ENCODE results near the gene MYL5.
"Not testable (repeated sequence)": the region's sequence is repeated elsewhere in the genome, so short reads cannot be mapped to it uniquely, and the experiment has no call there.

Gene MYL5

GRCh38 chr4:689723-690122 lies 15.4 kb downstream of the MYL5 start:
- H3K27me3 Mint-ChIP-seq: peaks cover 7% of the 10 kb centered on the region
- no peak for ATAC-seq
- no peaks in the 10 kb centered on the region for H3K4me1 Mint-ChIP-seq
- H3K36me3 Mint-ChIP-seq (ENCODE audit: low read depth): no peaks in the 10 kb centered on the region
- no peak overlapping the region for H3K4me3 Mint-ChIP-seq
- no peaks in the 10 kb centered on the region for H3K9me3 Mint-ChIP-seq
- no peak for DNase-seq
- no peak overlapping the region for H3K27ac Mint-ChIP-seq

- Mint-ChIP-seq H3K4me1 (no peaks in the 10 kb centered on the region), H3K27ac (no peak overlapping the region), H3K27me3 (peaks cover 3% of the 10 kb centered on the region), H3K36me3 (ENCODE audit: low read depth) (no peaks in the 10 kb centered on the region), H3K4me3 (no peak overlapping the region), H3K9me3 (no peaks in the 10 kb centered on the region)
- no peak for ATAC-seq
- no peak for DNase-seq
These were observed 18.6 kb downstream of the MYL5 start for GRCh38 chr4:692771-693554.

GRCh38 chr4:694341-694940 lies 20.1 kb downstream of the MYL5 start:
- not testable (repeated sequence) for H3K27ac Mint-ChIP-seq; H3K36me3 Mint-ChIP-seq (ENCODE audit: low read depth); H3K4me3 Mint-ChIP-seq; H3K9me3 Mint-ChIP-seq; DNase-seq; H3K27me3 Mint-ChIP-seq; ATAC-seq; H3K4me1 Mint-ChIP-seq

- Mint-ChIP-seq H3K27ac (no peak overlapping the region), H3K4me3 (no peak overlapping the region), H3K4me1 (peaks cover 9% of the 10 kb centered on the region), H3K36me3 (ENCODE audit: low read depth) (no peaks in the 10 kb centered on the region), H3K9me3 (no peaks in the 10 kb centered on the region), H3K27me3 (peaks cover 2% of the 10 kb centered on the region)
- DNase-seq (no peak), ATAC-seq (no peak)
These were observed 25.7 kb downstream of the MYL5 start for GRCh38 chr4:699816-700580.

- H3K27ac Mint-ChIP-seq: no peak overlapping the region
- DNase-seq (no peak), ATAC-seq (no peak)
- peaks cover 12% of the 10 kb centered on the region for H3K4me1 Mint-ChIP-seq
- H3K9me3 Mint-ChIP-seq: no peaks in the 10 kb centered on the region
- peaks cover 2% of the 10 kb centered on the region for H3K27me3 Mint-ChIP-seq
- no peak overlapping the region for H3K4me3 Mint-ChIP-seq
- no peaks in the 10 kb centered on the region for H3K36me3 Mint-ChIP-seq (ENCODE audit: low read depth)
These were observed 26.4 kb downstream of the MYL5 start for GRCh38 chr4:700587-701264.

- DNase-seq (no peak), ATAC-seq (no peak)
- H3K9me3 Mint-ChIP-seq: no peaks in the 10 kb centered on the region
- no peak overlapping the region for H3K27ac Mint-ChIP-seq
- peaks cover 13% of the 10 kb centered on the region for H3K4me1 Mint-ChIP-seq
- H3K36me3 Mint-ChIP-seq (ENCODE audit: low read depth): no peaks in the 10 kb centered on the region
- H3K27me3 Mint-ChIP-seq: no peaks in the 10 kb centered on the region
- no peak overlapping the region for H3K4me3 Mint-ChIP-seq
These were observed 28.3 kb downstream of the MYL5 start for GRCh38 chr4:702618-703048.

GRCh38 chr4:703336-704197 lies 29.2 kb downstream of the MYL5 start:
- Mint-ChIP-seq H3K27me3 (no peaks in the 10 kb centered on the region), H3K36me3 (ENCODE audit: low read depth) (no peaks in the 10 kb centered on the region), H3K4me1 (peaks cover 14% of the 10 kb centered on the region), H3K4me3 (no peak overlapping the region), H3K9me3 (no peaks in the 10 kb centered on the region), H3K27ac (no peak overlapping the region)
- no peak for ATAC-seq
- DNase-seq: no peak

- H3K4me1 Mint-ChIP-seq: peaks cover 13% of the 10 kb centered on the region
These were observed 30.0 kb downstream of the MYL5 start for GRCh38 chr4:704198-704891.

GRCh38 chr4:704971-705277 lies 30.6 kb downstream of the MYL5 start:
- Mint-ChIP-seq H3K4me3 (no peak overlapping the region), H3K9me3 (no peaks in the 10 kb centered on the region), H3K4me1 (peaks cover 16% of the 10 kb centered on the region), H3K27me3 (no peaks in the 10 kb centered on the region), H3K27ac (no peak overlapping the region), H3K36me3 (ENCODE audit: low read depth) (no peaks in the 10 kb centered on the region)
- DNase-seq (no peak), ATAC-seq (no peak)

More at GRCh38 chr4:704198-704891, 30.0 kb downstream of the MYL5 start:
- ATAC-seq (no peak), DNase-seq (no peak)
- H3K27ac Mint-ChIP-seq: no peak overlapping the region
- H3K4me3 Mint-ChIP-seq: no peak overlapping the region
- no peaks in the 10 kb centered on the region for H3K27me3 Mint-ChIP-seq
- H3K36me3 Mint-ChIP-seq (ENCODE audit: low read depth): no peaks in the 10 kb centered on the region
- H3K9me3 Mint-ChIP-seq: no peaks in the 10 kb centered on the region

- Mint-ChIP-seq H3K27ac (peak within 1 kb of the TSS; percentile 39), H3K27me3 (no peaks in the 10 kb centered on the region), H3K4me3 (peak within 1 kb of the TSS; percentile 63), H3K36me3 (ENCODE audit: low read depth) (no peaks in the 10 kb centered on the region), H3K9me3 (no peaks in the 10 kb centered on the region), H3K4me1 (peaks cover 17% of the 10 kb centered on the region)
- ATAC-seq (peak; percentile 96), DNase-seq (peak; percentile 99)
These were observed 31.1 kb downstream of the MYL5 start, which contains the start of gene PCGF3 for GRCh38 chr4:705278-706082. TSS of gene PCGF3 (plus strand) at chr4:705832. CDS start at chr4:733681, 27,849 bp downstream.

- not testable (repeated sequence) for ATAC-seq; H3K27ac Mint-ChIP-seq; DNase-seq; H3K36me3 Mint-ChIP-seq (ENCODE audit: low read depth); H3K9me3 Mint-ChIP-seq; H3K27me3 Mint-ChIP-seq
- Mint-ChIP-seq H3K4me3 (peak overlapping the region; percentile 45), H3K4me1 (peaks cover 18% of the 10 kb centered on the region)
These were observed 31.8 kb downstream of the MYL5 start for GRCh38 chr4:706083-706633.

- peaks cover 18% of the 10 kb centered on the region for H3K4me1 Mint-ChIP-seq
- H3K4me3 Mint-ChIP-seq: no peak overlapping the region
- no peaks in the 10 kb centered on the region for H3K36me3 Mint-ChIP-seq (ENCODE audit: low read depth)
- ATAC-seq (no peak), DNase-seq (no peak)
- H3K27me3 Mint-ChIP-seq: no peaks in the 10 kb centered on the region
- no peak overlapping the region for H3K27ac Mint-ChIP-seq
- H3K9me3 Mint-ChIP-seq: no peaks in the 10 kb centered on the region
These were observed 32.7 kb downstream of the MYL5 start for GRCh38 chr4:706834-707598.
